NB4 (cell line): Measurements from ENCODE around the gene SIL1.

Experiments
- CTCF ChIP-seq: IDR thresholded peaks from one replicate; pipeline ENCODE4 v1.5.1; 2012; ENCODE audit warnings: low read depth, low read length
- MAX ChIP-seq: IDR thresholded peaks from 2 replicates; pipeline ENCODE4 v1.6.1; 2011; ENCODE audit warnings: low read depth, low read length
- POLR2A ChIP-seq: IDR thresholded peaks from 2 replicates; pipeline ENCODE4 v1.6.1; 2011; ENCODE audit warnings: mild to moderate bottlenecking; ENCODE audit not compliant: insufficient read length; ENCODE audit errors: extremely low read depth

GRCh38 chr5:139019211-139019610 lies 179.0 kb downstream of the SIL1 start:
- TF ChIP-seq POLR2A (no peak), CTCF (no peak), MAX (no peak)
